H1 (cell line): ENCODE results near the gene MEGF9. TPM values are rescaled to one million over a fixed set of nuclear protein-coding genes. Genes with fewer than 3 reads are reported as not detected.

Experiments used
- CTCF ChIA-PET: fragments of 300-600 bp; sonication (Branson Sonifier 250); formaldehyde crosslinking; loops from one replicate; lab custom pipeline; 2021; ENCODE audit not compliant: partially characterized antibody; lab: Charles Lee
- POLR2A ChIA-PET: fragments of 300-600 bp; sonication (Branson Sonifier 250); formaldehyde crosslinking; loops from one replicate; lab custom pipeline; 2021; ENCODE audit warnings: inconsistent platforms; ENCODE audit not compliant: partially characterized antibody; lab: Charles Lee
- DNase-seq, 2 experiments: peaks; one replicate each; pipeline versions ENCODE4 v3.0.0 to v3.0.0-alpha.2; 2010 to 2022; ENCODE audit warnings: low spot score in 2 of 2, low read depth in 1 of 2, mixed read lengths in 1 of 2
- FAIRE-seq: peaks from 2 replicates; lab custom pipeline; 2011; peaks lifted over from hg19 to GRCh38; lab: Jason Lieb, UNC
- H2AFZ ChIP-seq: 2 replicates; pipeline ENCODE4 v1.8.1; 2012; ENCODE audit warnings: low read length, inconsistent platforms
- H2AK5ac ChIP-seq: 2 replicates; pipeline ENCODE4 v1.6.1; 2013; ENCODE audit warnings: low read depth, low read length
- H2BK120ac ChIP-seq: replicated peaks from 2 replicates; pipeline ENCODE3; 2013; ENCODE audit warnings: low read depth, low read length, inconsistent platforms
- H2BK12ac ChIP-seq: 2 replicates; pipeline ENCODE4 v1.6.1; 2013; ENCODE audit warnings: low read depth, low read length
- H2BK15ac ChIP-seq: 2 replicates; pipeline ENCODE4 v1.6.1; 2013; ENCODE audit warnings: low read length
- H2BK20ac ChIP-seq: 2 replicates; pipeline ENCODE4 v1.6.1; 2013; ENCODE audit warnings: low read length
- H2BK5ac ChIP-seq: 2 replicates; pipeline ENCODE4 v1.6.1; 2013; ENCODE audit warnings: low read depth, low read length
- H3K14ac ChIP-seq: 2 replicates; pipeline ENCODE4 v1.6.1; 2013; ENCODE audit warnings: inconsistent platforms; ENCODE audit not compliant: insufficient read length
- H3K18ac ChIP-seq: 2 replicates; pipeline ENCODE4 v1.6.1; 2013; ENCODE audit warnings: low read length; ENCODE audit errors: extremely low read depth
- H3K23ac ChIP-seq: 2 replicates; pipeline ENCODE4 v1.6.1; 2013; ENCODE audit warnings: inconsistent platforms; ENCODE audit not compliant: insufficient read length
- H3K23me2 ChIP-seq: 2 replicates; pipeline ENCODE4 v1.6.1; 2013; ENCODE audit warnings: low read depth, low read length
- H3K27ac ChIP-seq: 2 replicates; pipeline ENCODE4 v1.6.1; 2011; ENCODE audit warnings: low read depth, low read length, inconsistent platforms
- H3K27me3 ChIP-seq, 4 experiments: replicated peaks in 1 of 4; 1 replicate in 1 of 4; 2 replicates in 3 of 4; pipeline versions ENCODE4 v1.6.1 to v1.8.1; 2011 to 2013; ENCODE audit warnings: low read length in 3 of 4, mild to moderate bottlenecking in 3 of 4, inconsistent platforms in 2 of 4, mixed read lengths in 2 of 4, moderate library complexity in 1 of 4; ENCODE audit not compliant: control insufficient read depth in 3 of 4, insufficient read depth in 3 of 4; ENCODE audit errors: extremely low read depth in 1 of 4
- H3K36me3 ChIP-seq, 4 experiments: 2 replicates each; pipeline versions ENCODE4 v1.6.1 to v1.8.1; 2011 to 2013; ENCODE audit warnings: mild to moderate bottlenecking in 4 of 4, low read length in 3 of 4, moderate library complexity in 2 of 4, control low read depth in 1 of 4, inconsistent platforms in 1 of 4; ENCODE audit not compliant: insufficient read depth in 4 of 4, control insufficient read depth in 2 of 4
- H3K4ac ChIP-seq: replicated peaks from 2 replicates; pipeline ENCODE3; 2013; ENCODE audit warnings: low read length, low read depth, mixed read lengths, inconsistent platforms; ENCODE audit not compliant: insufficient read length
- H3K4me1 ChIP-seq, 4 experiments: replicated peaks in 1 of 4; 1 replicate in 1 of 4; 2 replicates in 3 of 4; pipeline versions ENCODE4 v1.6.1 to v1.8.1; 2011 to 2013; ENCODE audit warnings: low read length in 3 of 4, inconsistent platforms in 2 of 4, mixed read lengths in 1 of 4; ENCODE audit not compliant: insufficient read depth in 4 of 4, control insufficient read depth in 3 of 4
- H3K4me2 ChIP-seq, 2 experiments: 2 replicates each; pipeline versions ENCODE4 v1.6.1 to v1.8.1; 2011 to 2013; ENCODE audit warnings: low read depth in 2 of 2, low read length in 2 of 2, control low read depth in 1 of 2, inconsistent platforms in 1 of 2, mild to moderate bottlenecking in 1 of 2; ENCODE audit not compliant: insufficient read depth in 1 of 2
- H3K4me3 ChIP-seq, 4 experiments: fragments of 200-600, 300-600 bp in 1 of 4; sonication (generic), shearing (Covaris generic), sonication (Bioruptor Twin) in 1 of 4; 2 replicates each; pipeline versions ENCODE4 v1.5.1 to v1.8.1; 2011 to 2016; ENCODE audit warnings: low read length in 4 of 4, low read depth in 3 of 4, control low read depth in 2 of 4, inconsistent platforms in 2 of 4, mild to moderate bottlenecking in 2 of 4, mixed read lengths in 1 of 4, moderate library complexity in 1 of 4; ENCODE audit not compliant: insufficient read depth in 2 of 4; ENCODE audit errors: extremely low read depth in 1 of 4
- H3K56ac ChIP-seq: replicated peaks from 2 replicates; pipeline ENCODE3; 2013; ENCODE audit warnings: low read depth, mild to moderate bottlenecking, mixed read lengths, low read length, inconsistent platforms; ENCODE audit not compliant: insufficient read length
- H3K79me1 ChIP-seq: 2 replicates; pipeline ENCODE4 v1.6.1; 2013; ENCODE audit warnings: low read depth, low read length, control low read depth
- H3K79me2 ChIP-seq, 2 experiments: 2 replicates each; pipeline versions ENCODE4 v1.6.1 to v1.8.1; 2012 to 2013; ENCODE audit warnings: low read length in 2 of 2, mild to moderate bottlenecking in 2 of 2, inconsistent platforms in 1 of 2; ENCODE audit not compliant: insufficient read depth in 2 of 2, control insufficient read depth in 1 of 2
- H3K9ac ChIP-seq, 4 experiments: replicated peaks in 1 of 4; 1 replicate in 1 of 4; 2 replicates in 3 of 4; pipeline versions ENCODE4 v1.6.1 to v1.8.1; 2011 to 2013; ENCODE audit warnings: low read depth in 3 of 4, low read length in 3 of 4, control low read depth in 2 of 4, mild to moderate bottlenecking in 2 of 4, moderate library complexity in 2 of 4, inconsistent platforms in 1 of 4; ENCODE audit errors: extremely low read depth in 1 of 4
- H3K9me3 ChIP-seq, 2 experiments: 2 replicates each; pipeline versions ENCODE4 v1.6.1 to v1.8.1; 2012 to 2013; ENCODE audit warnings: mild to moderate bottlenecking in 2 of 2, moderate library complexity in 2 of 2, control low read depth in 1 of 2, inconsistent platforms in 1 of 2, low read depth in 1 of 2, low read length in 1 of 2, mixed read lengths in 1 of 2; ENCODE audit not compliant: insufficient read depth in 2 of 2
- H4K20me1 ChIP-seq, 2 experiments: replicated peaks in 1 of 2; 2 replicates each; pipeline versions ENCODE3 to v1.8.1; 2011 to 2013; ENCODE audit warnings: inconsistent platforms in 2 of 2, low read length in 2 of 2, mild to moderate bottlenecking in 1 of 2; ENCODE audit not compliant: insufficient read depth in 2 of 2, control insufficient read depth in 1 of 2
- H4K5ac ChIP-seq: 2 replicates; pipeline ENCODE4 v1.6.1; 2013; ENCODE audit warnings: low read length, low read depth, mixed read lengths, inconsistent platforms; ENCODE audit not compliant: insufficient read length
- H4K8ac ChIP-seq: 2 replicates; pipeline ENCODE4 v1.8.0; 2013; ENCODE audit warnings: mild to moderate bottlenecking, moderate library complexity, low read length, inconsistent platforms; ENCODE audit not compliant: insufficient read depth; ENCODE audit errors: extremely low read depth
- H4K91ac ChIP-seq: replicated peaks from 2 replicates; pipeline ENCODE3; 2013; ENCODE audit warnings: low read length, mixed read lengths, inconsistent platforms; ENCODE audit not compliant: insufficient read length
- BACH1 ChIP-seq: IDR thresholded peaks from 2 replicates; pipeline ENCODE4 v1.6.1; 2012; ENCODE audit warnings: low read length, improper control_type of control experiment
- CHD1 ChIP-seq: IDR thresholded peaks from 2 replicates; pipeline ENCODE4 v1.6.1; 2012; ENCODE audit warnings: low read depth, low read length, improper control_type of control experiment
- EP300 ChIP-seq, 2 experiments: IDR thresholded peaks; 1 replicate in 1 of 2; 2 replicates in 1 of 2; pipeline ENCODE4 v1.6.1; 2011 to 2012; ENCODE audit warnings: low read depth in 2 of 2, low read length in 2 of 2, mild to moderate bottlenecking in 2 of 2, borderline replicate concordance in 1 of 2, inconsistent platforms in 1 of 2, moderate library complexity in 1 of 2
- JUND ChIP-seq: IDR thresholded peaks from 2 replicates; pipeline ENCODE4 v1.6.1; 2011; ENCODE audit warnings: mild to moderate bottlenecking, improper control_type of control experiment, low read length
- PHF8 ChIP-seq: fragments of 200-600 bp; sonication (generic); conservative IDR thresholded peaks from 2 replicates; pipeline ENCODE4 v1.7.1; 2012; ENCODE audit warnings: low read depth, mild to moderate bottlenecking, inconsistent platforms, low read length, moderate library complexity
- POLR2A ChIP-seq, 2 experiments: IDR thresholded peaks; 1 replicate in 1 of 2; 2 replicates in 1 of 2; pipeline ENCODE4 v1.6.1; 2011; ENCODE audit warnings: low read depth in 2 of 2, low read length in 2 of 2, mild to moderate bottlenecking in 2 of 2; ENCODE audit errors: control extremely low read depth in 1 of 2
- POLR2AphosphoS5 ChIP-seq: IDR thresholded peaks from 2 replicates; pipeline ENCODE4 v1.6.1; 2011; ENCODE audit warnings: low read depth, low read length
- RNF2 ChIP-seq: fragments of 200-900, 300-1000 bp; sonication (generic); IDR thresholded peaks from 2 replicates; pipeline ENCODE4 v1.7.1; 2016; ENCODE audit warnings: borderline replicate concordance, low read depth, mild to moderate bottlenecking, antibody characterized with exemption, low read length; ENCODE audit not compliant: poor library complexity, severe bottlenecking; ENCODE audit errors: missing control alignments
- SAP30 ChIP-seq: fragments of 300-600 bp; sonication (generic); IDR thresholded peaks from 2 replicates; pipeline ENCODE4 v1.7.1; 2012; ENCODE audit warnings: low read length, moderate library complexity, mild to moderate bottlenecking, inconsistent platforms; ENCODE audit not compliant: insufficient read depth, insufficient replicate concordance
- SUZ12 ChIP-seq: fragments of 200-600 bp; sonication (generic); IDR thresholded peaks from 2 replicates; pipeline ENCODE4 v1.6.1; 2012; ENCODE audit warnings: mild to moderate bottlenecking, inconsistent platforms, low read length, moderate library complexity, mixed read lengths
- TCF12 ChIP-seq: IDR thresholded peaks from 2 replicates; pipeline ENCODE4 v1.6.1; 2011; ENCODE audit warnings: low read depth, mild to moderate bottlenecking, low read length
- WGBS, 2 experiments: shearing (Covaris generic) in 1 of 2; methylation state at CpG; one replicate each; pipeline versions ENCODE4 v1.1.6 to v1.1.7; 2013 to 2015; ENCODE audit warnings: low lambda C conversion rate in 2 of 2, mixed read lengths in 2 of 2, inconsistent platforms in 1 of 2, low coverage in 1 of 2, missing lambda C conversion rate in 1 of 2; ENCODE audit not compliant: insufficient replicate concordance in 2 of 2, insufficient coverage in 1 of 2, insufficient read length in 1 of 2; ENCODE audit errors: extremely low coverage in 1 of 2, missing lambda C conversion rate in 1 of 2; 5-methylcytosine and 5-hydroxymethylcytosine counted together
- polyA plus RNA-seq, 7 experiments: library from polyadenylated mRNA; depleted of rRNA in 3 of 7; stranded (reverse) in 5 of 7; unstranded in 2 of 7; fragments of >200 nt in 5 of 7; fragments of 200-250 nt in 2 of 7; gene quantifications; 1 replicate in 5 of 7; 2 replicates in 1 of 7; 4 replicates in 1 of 7; pipeline versions ENCODE4 v1.2.1 to v1.2.3, GENCODE V29; 2011 to 2013; ENCODE audit warnings: missing spikeins in 2 of 7, mixed read lengths in 2 of 7
- total RNA-seq: library from RNA; stranded (reverse); fragmentation: NEBNext Ultra II Directional; extraction: Animal tissue kit (Norgen Biotek cat#: 25700); gene quantifications from 2 replicates; pipeline ENCODE4 v1.2.1, GENCODE V29; 2021
- TF ChIP-seq, protein P1 (sequence below): IDR thresholded peaks from 2 replicates; pipeline ENCODE4 v1.6.1; 2012; ENCODE audit warnings: inconsistent platforms

MEGF9 gene
- total and polyA plus RNA-seq, 2 of the 8 experiments (the other 6 are each of a cell fraction or from before 2014, with no cell fraction given), result 0.45 to 1.8 TPM

GRCh38 chr9:120642129-120642770 is 72.0 kb downstream of the MEGF9 start:
- no peak for FAIRE-seq
- no peaks in the 10 kb centered on the region for H3K79me2 ChIP-seq

More at GRCh38 chr9:120642129-120642770, 72.0 kb downstream of the MEGF9 start:
- Histone ChIP-seq H3K4me3 (no peak overlapping the region), H2BK12ac (no peak overlapping the region), H3K56ac (no peak overlapping the region), H4K5ac (no peak overlapping the region), H3K9me3 (no peaks in the 10 kb centered on the region), H2BK15ac (no peak overlapping the region), H3K4me2 (no peak overlapping the region), H3K4ac (no peak overlapping the region), H4K8ac (no peak overlapping the region), H2BK5ac (no peak overlapping the region), H4K20me1 (no peaks in the 10 kb centered on the region), H2AK5ac (no peak overlapping the region), H3K79me1 (no peaks in the 10 kb centered on the region), H3K14ac (no peak overlapping the region), H3K36me3 (no peaks in the 10 kb centered on the region), H3K18ac (no peak overlapping the region), H2BK120ac (no peak overlapping the region), H3K4me1 (no peaks in the 10 kb centered on the region), H3K27me3 (no peaks in the 10 kb centered on the region), H2BK20ac (no peak overlapping the region), H2AFZ (no peak overlapping the region), H3K23me2 (no peaks in the 10 kb centered on the region; the same call in 1 of the 2 replicates), H3K27ac (no peak overlapping the region), H4K91ac (no peak overlapping the region), H3K9ac (no peak overlapping the region), H3K23ac (no peak overlapping the region)
- ChIA-PET POLR2A (no interaction called here), CTCF (interaction anchor here (0.7 kb wide), 1 partner anchor 507 kb away, joined by 3 read pairs; no protein-coding TSS in a partner anchor)
- TF ChIP-seq BACH1 (no peak), JUND (no peak), EP300 (IDR thresholded peaks at IDR 0.05; ENCODE audit: borderline replicate concordance in 1 of 2, low read depth in 2 of 2, low read length in 2 of 2) (no peak), POLR2AphosphoS5 (no peak), PHF8 (no peak), RNF2 (no peak), TCF12 (no peak), CHD1 (no peak), SAP30 (no peak), SUZ12 (no peak), POLR2A (IDR thresholded peaks at IDR 0.05; ENCODE audit: control extremely low read depth in 1 of 2, low read depth in 2 of 2, low read length in 2 of 2) (no peak)
- TF ChIP-seq, protein P1, sequence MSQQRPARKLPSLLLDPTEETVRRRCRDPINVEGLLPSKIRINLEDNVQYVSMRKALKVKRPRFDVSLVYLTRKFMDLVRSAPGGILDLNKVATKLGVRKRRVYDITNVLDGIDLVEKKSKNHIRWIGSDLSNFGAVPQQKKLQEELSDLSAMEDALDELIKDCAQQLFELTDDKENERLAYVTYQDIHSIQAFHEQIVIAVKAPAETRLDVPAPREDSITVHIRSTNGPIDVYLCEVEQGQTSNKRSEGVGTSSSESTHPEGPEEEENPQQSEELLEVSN, result no peak
- WGBS, 2 experiments, result 86% methylated on average over 3 of the region's 3 CpGs; no CpG with 5 or more reads in 1 of the 2 experiments
- DNase-seq, result no peak
